GM18520 (cell line): ENCODE data around the gene ASPRV1.
"Not testable (repeated sequence)": the region's sequence is repeated elsewhere in the genome, so short reads cannot be mapped to it uniquely, and the experiment has no call there.

Experiments
- ATAC-seq: cut with Tn5 transposase; IDR thresholded peaks from one replicate; pipeline ENCODE4 v1.9.1; 2021; ENCODE audit not compliant: unreplicated experiment

ASPRV1 gene

DNA sequence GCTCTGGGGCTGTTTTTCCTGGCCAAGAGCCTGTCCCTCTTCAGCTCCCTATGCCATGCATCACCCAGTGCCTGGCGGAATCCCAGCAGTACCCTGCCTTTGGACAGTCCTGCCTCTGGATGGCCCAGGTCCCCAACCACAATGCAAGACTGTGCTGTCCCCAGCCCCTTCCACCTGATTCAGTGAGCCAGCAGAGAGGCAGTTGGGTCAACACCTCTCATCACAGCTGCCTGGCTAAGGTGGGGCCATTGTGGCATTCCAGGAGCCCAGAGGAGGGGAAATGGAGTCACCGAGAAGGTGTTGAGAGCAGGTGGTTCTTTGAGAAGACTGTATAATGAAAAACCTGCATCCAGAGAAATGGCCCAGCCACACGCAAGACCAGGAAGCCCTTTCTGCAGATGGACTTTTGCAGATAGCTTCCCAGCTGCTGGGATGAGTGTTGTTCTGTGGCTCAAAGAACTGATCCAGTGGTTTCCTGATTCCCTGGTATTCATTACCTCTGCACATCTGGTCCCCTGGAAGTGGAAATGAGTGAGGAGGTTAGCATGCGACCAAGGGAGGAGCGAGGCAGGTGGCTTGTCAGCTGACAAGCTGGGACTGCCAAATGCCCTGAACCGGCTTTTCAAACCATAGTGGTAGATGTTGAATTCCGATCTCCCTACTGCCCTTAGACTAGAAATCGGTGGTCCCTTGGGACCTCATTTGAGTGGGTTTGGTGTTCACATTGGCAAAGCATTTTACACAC is 1.7 kb upstream of the ASPRV1 start:
- ATAC-seq: no peak

GRCh38 chr2:69960821-69961220 is 610 bp downstream of the ASPRV1 start:
- no peak for ATAC-seq

DNA sequence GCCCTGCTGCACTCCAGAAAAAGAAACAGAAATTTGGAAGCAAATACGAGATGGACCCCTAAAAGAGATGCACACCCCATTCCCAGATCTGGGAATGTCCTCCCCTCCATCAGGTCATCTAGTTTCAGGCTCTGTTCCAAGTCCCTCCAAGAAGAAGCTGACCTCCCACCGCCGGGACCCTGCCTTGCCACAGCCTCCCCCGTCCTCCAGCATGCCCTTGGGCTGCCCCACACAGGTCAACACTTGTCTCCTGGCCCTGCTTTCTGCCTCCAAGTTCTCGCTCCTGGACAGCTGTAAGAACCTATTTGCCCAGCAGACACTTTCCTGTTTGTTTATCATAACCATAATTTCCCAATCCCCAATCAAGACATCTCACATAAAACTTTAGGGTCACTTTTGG is 2.0 kb downstream of the ASPRV1 start:
- ATAC-seq: no peak

DNA sequence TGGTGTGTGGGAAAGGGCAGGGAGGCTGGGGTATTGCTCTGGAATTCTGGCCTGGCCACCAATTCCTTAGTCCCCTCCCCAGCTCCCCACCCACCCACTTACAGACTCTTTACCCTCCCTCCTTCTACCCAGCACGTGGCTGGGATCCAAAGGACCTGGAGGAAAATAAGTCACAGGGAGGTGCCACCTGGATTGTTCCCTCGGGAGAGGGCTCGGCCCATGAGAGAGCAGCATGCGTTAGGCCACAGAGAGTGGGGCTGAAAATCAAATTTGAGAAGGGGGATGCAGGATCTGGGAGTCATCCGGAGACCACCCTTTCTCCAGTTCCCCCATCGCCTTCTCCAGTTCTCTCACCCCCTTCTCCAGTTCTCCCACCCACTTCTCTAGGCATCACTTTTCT is 3.0 kb downstream of the ASPRV1 start:
- ATAC-seq: no peak

DNA sequence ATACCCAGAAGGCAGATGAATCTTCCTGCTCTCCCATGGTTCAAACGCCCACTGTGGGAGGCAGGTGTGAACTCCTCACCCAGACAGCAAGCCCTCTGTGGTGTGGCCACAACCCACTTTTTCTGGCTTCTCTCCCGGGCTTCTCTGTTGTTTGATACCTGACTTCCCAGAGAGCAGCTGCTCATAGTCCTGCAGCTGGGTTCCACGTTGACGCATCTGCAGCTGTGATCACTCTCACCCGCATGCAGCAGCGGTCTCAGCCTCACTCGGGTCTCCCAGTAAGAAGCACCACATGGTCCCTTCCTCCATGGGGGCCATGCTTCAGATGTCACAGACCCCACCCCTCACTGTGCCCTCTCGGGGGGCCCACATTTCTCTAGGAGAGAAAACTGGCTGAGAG is 3.5 kb downstream of the ASPRV1 start:
- ATAC-seq: no peak

DNA sequence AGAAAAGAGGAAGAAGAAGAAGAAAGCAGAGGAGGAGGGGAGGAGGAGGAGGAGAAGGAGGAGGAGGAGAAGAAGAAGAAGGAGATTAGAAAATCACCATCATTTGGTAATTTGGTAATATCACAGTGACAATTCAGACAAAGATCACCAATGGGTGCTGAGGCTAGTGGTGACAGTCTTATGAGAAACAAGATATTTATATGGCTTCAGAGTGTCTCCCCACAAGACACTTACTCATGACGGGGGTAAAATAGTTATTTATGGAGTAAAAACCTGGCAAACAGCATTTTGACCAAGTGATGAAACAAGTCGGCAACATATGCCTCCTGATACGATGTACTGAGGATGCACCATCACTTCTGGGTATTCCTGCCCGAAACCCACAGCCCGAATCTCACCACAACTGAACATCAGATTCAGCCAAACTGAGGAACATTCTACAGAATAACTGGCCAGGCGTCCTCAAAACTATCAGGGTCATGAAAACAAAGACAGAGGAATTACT is 4.9 kb downstream of the ASPRV1 start:
- ATAC-seq: no peak

GRCh38 chr2:69955029-69955428 is 6.4 kb downstream of the ASPRV1 start:
- no peak for ATAC-seq

GRCh38 chr2:69954084-69954483 is 7.3 kb downstream of the ASPRV1 start:
- ATAC-seq: no peak

- ATAC-seq: no peak
These were observed 8.9 kb downstream of the ASPRV1 start for GRCh38 chr2:69952336-69953115.

DNA sequence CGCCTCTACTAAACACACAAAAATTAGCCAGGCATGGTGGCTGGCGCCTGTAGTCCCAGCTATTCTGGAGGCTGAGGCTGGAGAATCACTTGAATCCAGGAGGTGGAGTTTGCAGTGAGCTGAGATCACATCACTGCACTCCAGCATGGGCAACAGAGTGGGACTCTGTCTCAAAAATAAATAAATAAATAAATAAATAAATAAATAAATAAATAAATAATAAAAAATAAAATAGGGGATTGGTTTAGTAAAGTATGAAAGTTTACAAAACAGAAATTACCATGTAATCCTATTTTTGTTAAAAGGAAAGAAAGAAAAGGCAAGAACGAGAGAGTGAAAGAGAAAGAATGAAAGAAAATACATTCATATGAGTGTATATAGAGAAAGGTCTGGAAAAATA is 10.8 kb downstream of the ASPRV1 start:
- ATAC-seq: not testable (repeated sequence)

GRCh38 chr2:69950241-69950640 is 11.2 kb downstream of the ASPRV1 start:
- no peak for ATAC-seq

GRCh38 chr2:69948963-69949645 is 12.3 kb downstream of the ASPRV1 start:
- no peak for ATAC-seq

DNA sequence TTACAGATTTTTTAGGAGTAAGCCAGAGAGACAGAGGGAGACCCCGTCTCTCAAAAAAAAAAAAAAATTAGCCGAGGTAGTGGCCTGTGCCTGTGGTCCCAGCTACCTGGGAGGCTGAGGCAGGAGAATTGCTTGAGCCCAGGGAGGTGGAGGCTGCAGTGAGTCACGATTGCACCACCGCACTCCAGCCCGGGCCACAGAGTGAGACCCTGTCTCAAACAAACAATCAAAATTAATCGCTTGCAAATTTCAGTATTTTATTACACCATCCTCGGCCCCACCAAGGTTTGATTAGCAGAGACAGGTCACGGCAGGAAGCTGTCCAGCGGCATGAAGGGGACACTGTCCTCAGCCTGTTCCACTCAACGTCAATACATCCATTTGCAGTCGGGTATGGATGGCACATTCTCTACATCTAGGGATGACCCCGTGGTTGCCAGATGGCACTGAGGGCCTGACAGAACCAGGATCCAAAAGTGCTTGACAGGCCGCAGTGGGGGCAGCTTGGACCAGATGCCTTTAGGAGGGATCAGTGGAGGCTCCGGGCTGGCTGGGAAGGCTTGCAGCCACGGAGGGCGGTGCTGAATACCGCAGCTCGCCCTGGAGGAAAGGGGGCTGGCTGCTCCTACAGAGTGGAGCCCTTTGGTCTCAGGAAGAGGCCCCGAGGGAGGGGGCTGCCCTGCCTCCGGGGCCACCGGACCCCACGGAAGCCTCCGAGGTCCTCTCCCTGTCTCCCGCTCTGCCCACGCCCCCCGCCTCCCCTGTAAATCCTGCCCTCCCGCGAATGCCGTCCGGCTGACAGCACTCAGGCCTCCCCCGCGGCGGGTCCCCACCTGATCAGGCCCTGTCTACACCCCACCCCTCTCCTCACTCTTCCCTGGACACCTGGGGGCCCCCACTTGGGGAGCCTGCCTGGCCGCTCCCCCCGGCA is 13.1 kb downstream of the ASPRV1 start:
- no peak for ATAC-seq

DNA sequence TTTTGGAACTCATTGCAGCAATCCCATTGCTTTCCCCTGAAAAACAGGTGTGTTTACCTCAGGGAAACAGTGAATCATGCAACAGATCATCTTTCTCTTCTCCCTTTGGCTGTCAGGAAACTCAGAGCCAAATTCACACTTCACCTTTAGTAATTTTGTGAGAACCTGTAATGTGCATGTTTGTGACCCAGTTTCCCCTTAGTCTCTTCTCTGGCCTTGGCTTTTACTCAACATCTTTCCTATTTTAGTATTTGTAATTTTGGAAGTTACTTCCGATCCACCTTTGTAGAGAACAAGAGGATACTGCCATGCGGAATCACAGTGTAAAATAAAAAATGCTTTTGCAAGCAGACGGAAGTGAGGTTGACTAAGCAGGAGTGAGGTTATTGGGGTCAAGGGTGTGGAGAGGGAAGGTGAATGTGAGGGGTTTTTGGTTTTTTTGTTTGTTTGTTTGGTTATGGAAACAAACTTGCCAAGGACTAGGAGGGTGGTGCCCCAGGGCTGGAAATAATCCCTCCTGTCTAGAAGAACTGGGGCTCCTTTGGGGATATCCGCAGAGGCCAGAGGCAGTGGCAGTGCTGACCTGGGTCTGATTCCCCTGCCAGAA is 14.0 kb downstream of the ASPRV1 start:
- ATAC-seq: no peak

- ATAC-seq: peak; percentile 55
These were observed 14.8 kb downstream of the ASPRV1 start for GRCh38 chr2:69946351-69947324.

- ATAC-seq: no peak
These were observed 15.5 kb downstream of the ASPRV1 start for GRCh38 chr2:69945941-69946340.

DNA sequence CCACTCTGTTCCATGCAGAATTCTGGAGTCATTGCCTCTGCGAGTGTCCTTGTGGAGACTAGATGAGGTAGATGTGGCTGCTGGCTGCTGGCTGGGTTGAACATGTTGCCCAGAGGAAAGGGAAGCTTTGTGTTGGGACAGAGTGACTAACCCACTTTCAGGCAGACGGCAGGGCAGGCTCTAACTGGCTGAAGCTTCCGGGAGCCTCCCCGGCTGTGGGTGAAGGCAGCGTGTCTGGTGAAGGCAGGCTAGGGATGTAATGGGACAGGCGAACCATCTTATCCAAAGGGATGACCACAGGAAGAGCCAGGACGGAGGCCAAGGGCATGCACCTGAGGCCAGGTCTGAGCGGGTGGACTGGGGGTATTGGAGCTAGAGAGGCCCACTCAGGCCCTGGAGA is 16.0 kb downstream of the ASPRV1 start:
- no peak for ATAC-seq

DNA sequence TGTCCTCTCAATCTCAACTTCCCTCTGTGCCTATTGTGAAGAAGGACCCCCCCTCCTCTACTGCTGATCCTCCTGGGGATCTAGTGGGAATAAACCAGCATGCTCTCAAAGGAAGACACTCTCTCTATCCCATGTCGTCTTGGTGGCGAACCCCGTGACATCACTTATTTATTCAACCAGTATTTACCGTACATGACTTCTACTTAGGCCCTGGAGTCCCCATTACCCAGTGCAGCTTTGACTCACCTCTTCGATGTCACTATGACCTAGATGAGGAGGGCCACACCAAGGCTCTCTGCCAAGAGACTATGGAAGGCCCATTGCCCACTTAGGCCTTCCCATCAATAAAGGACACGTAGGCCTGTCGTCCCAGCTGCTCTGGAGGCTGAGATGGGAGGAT is 16.7 kb downstream of the ASPRV1 start:
- ATAC-seq: no peak
